ENCODE results near the gene CRTAC1. TPM values are rescaled to one million over a fixed set of nuclear protein-coding genes. Genes with fewer than 3 reads are reported as not detected.

CRTAC1 gene
- total and polyA plus RNA-seq, 4 donors, result 2.9 to 53.1 (median 13.5) TPM

DNA sequence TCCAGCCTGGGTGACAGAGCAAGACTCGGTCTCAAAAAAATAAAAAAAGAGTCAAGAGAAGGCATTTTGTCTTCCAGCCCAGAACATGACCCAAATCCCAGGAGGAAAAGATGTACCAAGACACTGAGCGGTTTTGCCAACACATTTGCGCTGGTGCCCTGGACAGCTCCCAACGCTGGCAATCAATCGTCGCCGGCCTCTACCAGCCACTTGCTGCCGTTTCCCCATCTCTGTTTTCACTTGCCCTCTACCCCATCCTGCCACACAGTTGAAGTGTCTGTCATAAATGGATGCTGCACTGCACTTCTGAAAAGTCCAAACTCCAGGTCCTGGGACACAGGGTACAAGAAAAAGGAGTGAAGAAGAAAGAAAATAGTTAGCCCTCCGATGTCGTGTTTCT lies 29.7 kb upstream of the CRTAC1 start:
- WGBS, 2 donors, result 77% methylated on average over 10 of the region's 10 CpGs
- Histone ChIP-seq H3K27me3 (ENCODE audit: control insufficient read depth in 1 of 2, insufficient read depth in 2 of 2, low read length in 1 of 2) (peaks cover 0 to 4% of the 10 kb centered on the region in 2 donors), H3K4me3 (ENCODE audit: low read length in 2 of 2) (no peak overlapping the region), H3K27ac (ENCODE audit: low read depth in 1 of 2, low read length in 2 of 2) (no peak overlapping the region), H3K36me3 (ENCODE audit: control insufficient read depth in 1 of 2, insufficient read depth in 2 of 2, low read length in 1 of 2) (no peaks in the 10 kb centered on the region), H3K9me3 (ENCODE audit: control insufficient read depth, low read length) (peaks cover 6% of the 10 kb centered on the region), H3K4me1 (ENCODE audit: control insufficient read depth in 1 of 2, insufficient read depth in 2 of 2, low read length in 2 of 2) (no peaks in the 10 kb centered on the region)
- DNase-seq (no peak), ATAC-seq (ENCODE audit: low FRiP score) (no peak)
- intact Hi-C loops (cut with DNase I), result no loop called here

DNA sequence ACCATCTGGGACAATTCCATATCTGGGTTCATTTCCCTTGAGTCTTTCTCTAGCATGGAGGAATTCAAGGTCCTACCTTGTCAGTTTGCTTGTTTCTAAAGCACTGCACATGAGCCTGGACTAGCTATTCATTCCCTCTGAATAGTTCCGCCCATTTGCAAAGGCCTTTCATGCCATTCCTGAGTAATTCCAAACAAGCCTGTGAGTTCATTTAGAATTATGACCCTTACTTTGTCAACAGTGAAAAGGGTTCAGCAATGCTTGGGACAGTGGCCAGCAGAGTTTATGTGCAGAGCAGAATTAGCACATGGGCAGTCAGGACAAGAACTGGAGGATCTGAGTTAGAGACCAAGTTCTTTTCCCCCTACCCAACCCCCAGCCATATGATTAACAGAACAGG lies 27.9 kb upstream of the CRTAC1 start:
- intact Hi-C loops (cut with DNase I), result no loop called here
- ATAC-seq (ENCODE audit: low FRiP score), result no peak
- H3K27me3 ChIP-seq (ENCODE audit: control insufficient read depth in 1 of 2, insufficient read depth in 2 of 2, low read length in 1 of 2), result peaks cover 0 to 4% of the 10 kb centered on the region in 2 donors
- DNase-seq, result no peak
- 53 to 70% methylated on average over 1 of the region's 1 CpG for WGBS, 2 donors
- no peak overlapping the region for H3K27ac ChIP-seq (ENCODE audit: low read depth in 1 of 2, low read length in 2 of 2)
- H3K4me1 ChIP-seq (ENCODE audit: control insufficient read depth in 1 of 2, insufficient read depth in 2 of 2, low read length in 2 of 2), result no peaks in the 10 kb centered on the region
- H3K9me3 ChIP-seq (ENCODE audit: control insufficient read depth, low read length), result peaks cover 6% of the 10 kb centered on the region
- H3K4me3 ChIP-seq (ENCODE audit: low read length in 2 of 2), result no peak overlapping the region
- H3K36me3 ChIP-seq (ENCODE audit: control insufficient read depth in 1 of 2, insufficient read depth in 2 of 2, low read length in 1 of 2), result no peaks in the 10 kb centered on the region

DNA sequence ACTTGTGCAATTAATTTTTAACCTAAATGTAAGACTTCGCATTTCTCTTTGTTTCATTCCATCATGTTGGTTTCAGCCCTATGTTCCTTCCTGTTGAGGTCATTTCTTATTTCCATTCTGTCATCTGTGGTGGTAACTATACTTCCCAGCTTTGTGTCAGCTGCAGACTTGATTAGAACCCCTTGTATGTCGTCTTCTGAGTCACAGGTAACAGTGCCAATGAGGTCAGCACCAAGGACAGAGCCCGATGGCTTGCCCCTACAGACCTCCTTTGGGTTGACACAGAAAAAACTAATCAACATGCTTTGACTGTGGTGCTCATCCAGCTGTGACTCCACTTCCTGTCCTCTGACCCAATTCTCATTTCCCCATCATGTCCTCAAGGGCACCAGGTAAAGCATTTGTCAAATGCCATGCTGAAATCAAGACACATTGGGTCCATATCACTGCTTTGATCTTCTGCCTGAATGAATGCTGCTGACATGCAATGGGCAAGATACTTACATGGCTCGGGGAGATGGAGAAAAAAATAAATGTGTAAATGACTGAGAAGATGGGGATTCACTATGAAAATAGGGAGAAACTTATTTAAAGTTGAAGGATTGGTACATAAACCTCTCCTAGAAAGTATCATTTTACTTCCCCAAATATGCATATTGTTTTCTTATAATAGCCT lies 25.6 kb upstream of the CRTAC1 start:
- Histone ChIP-seq H3K27ac (ENCODE audit: low read depth in 1 of 2, low read length in 2 of 2) (no peak overlapping the region), H3K27me3 (ENCODE audit: control insufficient read depth in 1 of 2, insufficient read depth in 2 of 2, low read length in 1 of 2) (peaks cover 0 to 5% of the 10 kb centered on the region in 2 donors), H3K4me1 (ENCODE audit: control insufficient read depth in 1 of 2, insufficient read depth in 2 of 2, low read length in 2 of 2) (no peaks in the 10 kb centered on the region), H3K4me3 (ENCODE audit: low read length in 2 of 2) (no peak overlapping the region), H3K36me3 (ENCODE audit: control insufficient read depth in 1 of 2, insufficient read depth in 2 of 2, low read length in 1 of 2) (no peaks in the 10 kb centered on the region), H3K9me3 (ENCODE audit: control insufficient read depth, low read length) (peaks cover 6% of the 10 kb centered on the region)
- DNase-seq (no peak), ATAC-seq (ENCODE audit: low FRiP score) (no peak)
- intact Hi-C loops (cut with DNase I), result no loop called here
- WGBS, 2 donors, result 43 to 45% methylated on average over 4 of the region's 4 CpGs

DNA sequence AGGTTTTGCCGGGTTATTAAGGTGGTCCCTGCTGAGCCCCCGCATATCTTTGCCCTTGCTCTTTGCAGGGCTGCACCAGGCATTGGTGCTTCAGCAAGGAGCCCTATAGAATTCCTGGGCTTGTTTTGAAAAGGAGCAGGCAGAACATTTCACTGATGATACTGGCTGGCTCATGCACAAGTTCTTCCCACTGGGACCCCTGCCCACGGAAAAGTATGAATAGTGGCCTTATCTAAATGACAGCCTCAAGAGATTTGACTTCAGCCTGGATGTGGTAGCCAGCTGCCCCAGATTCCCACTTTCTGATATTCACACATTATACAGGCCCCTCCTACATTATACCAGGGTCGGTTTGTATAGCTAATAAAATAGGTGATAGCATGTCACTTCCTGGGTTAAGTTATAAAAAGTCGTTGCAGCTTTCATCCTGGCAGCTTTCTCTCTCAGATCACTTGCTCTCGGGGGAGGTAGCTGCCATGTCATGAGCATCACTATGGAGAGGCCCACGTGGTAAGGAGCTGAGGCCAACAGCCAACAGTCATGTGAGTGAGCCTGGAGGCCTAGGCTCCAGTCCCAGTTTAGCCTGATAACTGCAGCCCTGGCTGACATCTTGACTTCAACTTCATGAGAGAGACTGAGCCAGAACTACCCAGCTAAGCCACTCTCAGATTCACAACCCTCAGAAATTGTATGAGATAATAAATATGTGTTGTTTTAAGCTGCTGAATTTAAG lies 16.8 kb upstream of the CRTAC1 start:
- Histone ChIP-seq H3K27me3 (ENCODE audit: control insufficient read depth in 1 of 2, insufficient read depth in 2 of 2, low read length in 1 of 2) (peaks cover 0 to 3% of the 10 kb centered on the region in 2 donors), H3K9me3 (ENCODE audit: control insufficient read depth, low read length) (no peaks in the 10 kb centered on the region), H3K36me3 (ENCODE audit: control insufficient read depth in 1 of 2, insufficient read depth in 2 of 2, low read length in 1 of 2) (no peaks in the 10 kb centered on the region), H3K4me1 (ENCODE audit: control insufficient read depth in 1 of 2, insufficient read depth in 2 of 2, low read length in 2 of 2) (no peaks in the 10 kb centered on the region), H3K4me3 (ENCODE audit: low read length in 2 of 2) (no peak overlapping the region), H3K27ac (ENCODE audit: low read depth in 1 of 2, low read length in 2 of 2) (no peak overlapping the region)
- ATAC-seq (ENCODE audit: low FRiP score), result peak; percentile 64
- intact Hi-C loops (cut with DNase I), result loop anchor here in 1 of 2 donors (5.0 kb wide), 1 partner anchor 255 kb away; no protein-coding TSS in a partner anchor
- DNase-seq, result no peak
- WGBS, 2 donors, result 34 to 35% methylated on average over 7 of the region's 7 CpGs

DNA sequence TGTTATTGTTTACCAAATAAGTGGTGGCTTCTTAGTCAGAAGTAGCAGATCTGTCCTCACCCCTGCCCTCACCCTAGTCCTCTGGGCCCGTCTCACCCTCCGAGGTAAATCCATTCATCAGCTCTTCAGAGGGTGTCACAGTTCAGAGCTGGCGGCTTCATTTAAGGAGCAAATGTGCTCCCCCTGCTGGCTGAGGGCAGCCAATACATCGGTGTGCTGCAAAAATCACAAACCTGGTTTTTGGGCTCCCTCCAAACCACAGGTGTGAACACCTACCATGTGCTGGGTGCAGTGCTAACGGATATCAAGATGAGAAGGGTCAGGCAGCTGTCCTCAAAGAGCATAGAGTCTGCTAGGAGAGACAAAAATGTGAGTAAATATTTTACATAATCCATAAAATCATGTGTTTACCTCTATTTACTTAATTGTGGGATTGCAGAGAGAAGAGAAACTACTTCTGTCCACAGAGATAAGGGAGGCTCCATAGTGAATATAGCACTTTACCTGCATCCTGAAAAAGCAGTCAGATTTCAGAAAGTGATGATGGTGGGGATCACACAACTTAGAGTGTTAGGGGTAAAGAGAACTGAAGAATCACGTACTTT lies 15.5 kb upstream of the CRTAC1 start:
- H3K4me3 ChIP-seq (ENCODE audit: low read length in 2 of 2), result no peak overlapping the region
- no peaks in the 10 kb centered on the region for H3K36me3 ChIP-seq (ENCODE audit: control insufficient read depth in 1 of 2, insufficient read depth in 2 of 2, low read length in 1 of 2)
- intact Hi-C loops (cut with DNase I), result loop anchor here in 1 of 2 donors (5.0 kb wide), 1 partner anchor 254 kb away; no protein-coding TSS in a partner anchor
- H3K4me1 ChIP-seq (ENCODE audit: control insufficient read depth in 1 of 2, insufficient read depth in 2 of 2, low read length in 2 of 2), result no peaks in the 10 kb centered on the region
- no peaks in the 10 kb centered on the region for H3K27me3 ChIP-seq (ENCODE audit: control insufficient read depth in 1 of 2, insufficient read depth in 2 of 2, low read length in 1 of 2)
- ATAC-seq (ENCODE audit: low FRiP score), result peak; percentile 55
- no peak overlapping the region for H3K27ac ChIP-seq (ENCODE audit: low read depth in 1 of 2, low read length in 2 of 2)
- 14 to 15% methylated on average over 6 of the region's 6 CpGs for WGBS, 2 donors
- no peaks in the 10 kb centered on the region for H3K9me3 ChIP-seq (ENCODE audit: control insufficient read depth, low read length)
- peak; percentile 54 to 79 for DNase-seq

DNA sequence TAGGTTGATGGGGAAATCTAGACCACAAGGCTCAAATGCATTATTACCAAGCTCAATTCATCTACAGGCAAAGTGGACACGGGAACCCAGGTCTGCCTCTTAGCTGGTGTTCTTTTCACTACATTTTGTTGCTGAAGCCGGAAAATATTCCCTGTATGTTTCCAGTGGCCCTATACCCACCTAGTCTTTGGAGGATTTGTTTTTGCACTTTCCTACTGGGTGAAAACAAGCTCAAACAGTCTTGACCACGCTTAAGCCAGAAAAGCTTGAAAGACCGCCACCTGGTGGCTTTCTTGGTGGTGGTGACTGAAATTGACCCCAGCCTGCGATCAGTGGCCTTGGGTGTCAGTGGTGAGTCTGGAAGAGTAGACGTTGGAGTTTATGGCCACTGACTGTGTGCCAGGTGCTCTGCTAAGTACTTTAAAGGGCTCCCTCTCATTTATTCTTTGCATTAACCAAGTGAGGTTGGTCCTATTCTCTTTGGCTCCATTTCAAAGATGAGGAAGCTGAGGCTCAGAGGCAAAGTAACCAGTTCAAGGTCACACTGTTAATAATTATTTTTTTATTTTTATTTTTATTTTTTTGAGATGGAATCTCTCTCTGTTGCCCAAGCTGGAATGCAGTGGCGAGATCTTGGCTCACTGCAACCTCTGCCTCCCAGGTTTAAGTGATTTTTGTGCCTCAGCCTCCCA lies 11.1 kb upstream of the CRTAC1 start:
- no peaks in the 10 kb centered on the region for H3K36me3 ChIP-seq (ENCODE audit: control insufficient read depth in 1 of 2, insufficient read depth in 2 of 2, low read length in 1 of 2)
- H3K27ac ChIP-seq (ENCODE audit: low read depth in 1 of 2, low read length in 2 of 2), result no peak overlapping the region
- no peaks in the 10 kb centered on the region for H3K9me3 ChIP-seq (ENCODE audit: control insufficient read depth, low read length)
- no peaks in the 10 kb centered on the region for H3K4me1 ChIP-seq (ENCODE audit: control insufficient read depth in 1 of 2, insufficient read depth in 2 of 2, low read length in 2 of 2)
- peak; percentile 64 to 82 for DNase-seq
- ATAC-seq (ENCODE audit: low FRiP score), result peak; percentile 40
- peaks cover 0 to 2% of the 10 kb centered on the region in 2 donors for H3K27me3 ChIP-seq (ENCODE audit: control insufficient read depth in 1 of 2, insufficient read depth in 2 of 2, low read length in 1 of 2)
- 19 to 22% methylated on average over 7 of the region's 7 CpGs for WGBS, 2 donors
- H3K4me3 ChIP-seq (ENCODE audit: low read length in 2 of 2), result no peak overlapping the region
- intact Hi-C loops (cut with DNase I), result loop anchor here (2.0 kb wide), 1 partner anchor 127 kb away; no protein-coding TSS in a partner anchor

DNA sequence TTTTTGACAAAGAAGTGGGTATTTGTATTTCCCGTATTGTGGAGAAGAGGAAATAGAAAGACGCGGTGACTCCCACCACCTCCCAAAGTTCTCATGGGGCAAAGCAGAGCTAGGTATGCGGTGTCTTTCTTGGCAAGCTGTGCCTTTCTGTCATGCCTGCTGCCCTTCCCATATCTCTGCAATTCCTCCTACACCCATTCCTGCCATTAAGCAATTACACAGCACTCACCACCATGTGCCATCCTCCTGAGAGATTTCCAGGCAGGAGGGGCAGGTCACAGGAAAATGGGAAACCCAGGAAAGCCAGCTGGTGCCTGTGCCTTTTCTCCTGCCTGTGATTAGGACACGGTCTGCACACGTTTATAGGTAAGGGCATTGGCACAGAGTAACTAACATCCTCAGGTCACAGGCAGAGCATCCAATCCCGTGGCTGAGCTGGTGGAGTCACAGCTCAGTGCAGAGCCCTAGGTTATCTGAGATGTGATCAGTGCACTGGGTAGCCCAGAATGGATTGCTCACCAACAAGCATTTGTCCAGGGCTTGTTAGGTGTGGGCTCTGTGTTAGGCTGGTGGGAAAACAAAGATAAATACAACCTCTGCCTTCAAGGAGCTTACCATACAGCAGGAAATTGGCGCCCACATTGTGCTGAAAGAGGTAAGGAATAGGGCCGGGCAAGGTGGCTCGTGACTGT lies 9.4 kb upstream of the CRTAC1 start:
- Histone ChIP-seq H3K4me1 (ENCODE audit: control insufficient read depth in 1 of 2, insufficient read depth in 2 of 2, low read length in 2 of 2) (no peaks in the 10 kb centered on the region), H3K36me3 (ENCODE audit: control insufficient read depth in 1 of 2, insufficient read depth in 2 of 2, low read length in 1 of 2) (no peaks in the 10 kb centered on the region), H3K9me3 (ENCODE audit: control insufficient read depth, low read length) (no peaks in the 10 kb centered on the region), H3K27ac (ENCODE audit: low read depth in 1 of 2, low read length in 2 of 2) (no peak overlapping the region), H3K27me3 (ENCODE audit: control insufficient read depth in 1 of 2, insufficient read depth in 2 of 2, low read length in 1 of 2) (peaks cover 0 to 2% of the 10 kb centered on the region in 2 donors), H3K4me3 (ENCODE audit: low read length in 2 of 2) (no peak overlapping the region)
- 64 to 74% methylated on average over 10 of the region's 10 CpGs for WGBS, 2 donors
- no peak for DNase-seq
- no peak for ATAC-seq (ENCODE audit: low FRiP score)
- intact Hi-C loops (cut with DNase I), result loop anchor here (2.0 kb wide), 1 partner anchor 125 kb away; no protein-coding TSS in a partner anchor

DNA sequence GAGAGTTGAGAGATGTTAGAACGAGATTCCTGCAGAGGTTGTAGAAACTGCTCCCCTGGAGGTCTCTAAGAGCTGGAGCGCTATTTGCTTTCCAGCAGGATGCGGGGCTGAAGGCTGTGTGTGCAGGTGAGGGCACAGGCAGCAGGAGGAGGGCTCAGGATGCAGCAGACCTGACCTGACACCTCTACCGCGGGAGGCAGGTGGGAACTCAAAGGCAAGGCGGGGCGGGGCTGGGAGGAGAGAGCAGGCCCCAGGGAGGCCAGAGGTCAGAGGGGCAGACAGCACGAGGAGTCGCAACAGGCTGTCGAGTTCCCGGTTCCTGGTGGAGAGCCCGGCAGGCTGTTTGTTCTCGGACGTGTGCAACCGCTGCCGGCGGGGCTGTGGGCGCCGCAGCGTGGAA lies 7.9 kb upstream of the CRTAC1 start:
- 10 to 11% methylated on average over 20 of the region's 20 CpGs for WGBS, 2 donors
- no peak for ATAC-seq (ENCODE audit: low FRiP score)
- intact Hi-C loops (cut with DNase I), result no loop called here
- no peaks in the 10 kb centered on the region for H3K4me1 ChIP-seq (ENCODE audit: control insufficient read depth in 1 of 2, insufficient read depth in 2 of 2, low read length in 2 of 2)
- H3K27me3 ChIP-seq (ENCODE audit: control insufficient read depth in 1 of 2, insufficient read depth in 2 of 2, low read length in 1 of 2), result peaks cover 0 to 2% of the 10 kb centered on the region in 2 donors
- H3K36me3 ChIP-seq (ENCODE audit: control insufficient read depth in 1 of 2, insufficient read depth in 2 of 2, low read length in 1 of 2), result no peaks in the 10 kb centered on the region
- H3K4me3 ChIP-seq (ENCODE audit: low read length in 2 of 2), result no peak overlapping the region
- no peak overlapping the region for H3K27ac ChIP-seq (ENCODE audit: low read depth in 1 of 2, low read length in 2 of 2)
- no peaks in the 10 kb centered on the region for H3K9me3 ChIP-seq (ENCODE audit: control insufficient read depth, low read length)
- DNase-seq, result no peak

Data from aorta (tissue), 5 donors.